HepG2 (cell line): ENCODE measurements around the gene CISD1. TPM values are rescaled to one million over a fixed set of nuclear protein-coding genes. Genes with fewer than 3 reads are reported as not detected.

Source experiments
- ATAC-seq: fragments of 200-7000 bp; cut with Tn5 transposase; 3 replicates; pipeline ENCODE4 v1.9.1; 2020; ENCODE audit warnings: mild to moderate bottlenecking, moderate library complexity
- BruUV-seq: library from RNA; stranded (reverse); fragments of 400-500 nt; replicated peaks from 2 replicates; lab custom pipeline; 2021; lab: Mats Ljungman, UMichigan
- CTCF ChIA-PET: fragments of 300-600 bp; formaldehyde crosslinking; extraction: SDS; loops from one replicate; lab custom pipeline; 2021; ENCODE audit warnings: low total read pairs, inconsistent platforms, low intra/inter-chr PET ratio; lab: Yijun Ruan, JAX
- POLR2A ChIA-PET: fragments of 350-600 bp; sonication (Branson Sonifier 250); formaldehyde crosslinking; loops from one replicate; lab custom pipeline; 2020; ENCODE audit warnings: antibody characterized with exemption, inconsistent platforms; lab: Yijun Ruan, JAX
- DNase-seq: peaks from one replicate; pipeline ENCODE4 v3.0.0-alpha.2; 2015; ENCODE audit warnings: low spot score
- FAIRE-seq: peaks from 3 replicates; lab custom pipeline; 2011; peaks lifted over from hg19 to GRCh38; lab: Jason Lieb, UNC
- H2AFZ ChIP-seq: one replicate; pipeline ENCODE4 v1.6.1; 2011; ENCODE audit warnings: low read length, inconsistent platforms
- H3K27ac ChIP-seq: fragments of 300-600 bp; 3 replicates; pipeline ENCODE4 v1.8.0; 2011; ENCODE audit warnings: mixed run types, mild to moderate bottlenecking, mixed read lengths, low read length, inconsistent platforms; ENCODE audit not compliant: insufficient read depth; ENCODE audit errors: extremely low read length
- H3K27me3 ChIP-seq, 2 experiments: fragments of 200-600 bp in 1 of 2; 2 replicates in 1 of 2; 3 replicates in 1 of 2; pipeline versions ENCODE4 v1.6.0 to v1.8.0; 2011; ENCODE audit warnings: low read length in 2 of 2, mild to moderate bottlenecking in 2 of 2, moderate library complexity in 2 of 2, inconsistent platforms in 1 of 2; ENCODE audit not compliant: insufficient read depth in 2 of 2, control insufficient read depth in 1 of 2
- H3K36me3 ChIP-seq, 2 experiments: fragments of 200-600 bp in 1 of 2; replicated peaks in 1 of 2; 2 replicates in 1 of 2; 3 replicates in 1 of 2; pipeline versions ENCODE4 v1.5.1 to v1.8.0; 2011; ENCODE audit warnings: low read length in 2 of 2, inconsistent platforms in 1 of 2; ENCODE audit not compliant: insufficient read depth in 2 of 2, control insufficient read depth in 1 of 2
- H3K4me1 ChIP-seq: 2 replicates; pipeline ENCODE4 v1.5.1; 2012; ENCODE audit warnings: low read length, inconsistent platforms; ENCODE audit not compliant: insufficient read depth
- H3K4me2 ChIP-seq: 2 replicates; pipeline ENCODE4 v1.6.0; 2011; ENCODE audit warnings: low read depth, low read length, inconsistent platforms
- H3K4me3 ChIP-seq, 3 experiments: fragments of 200-600 bp in 1 of 3; sonication (generic), shearing (Covaris generic) in 1 of 3; replicated peaks in 1 of 3; 2 replicates each; pipeline ENCODE4 v1.5.1; 2011 to 2016; ENCODE audit warnings: low read length in 3 of 3, inconsistent platforms in 2 of 3, low read depth in 2 of 3, mild to moderate bottlenecking in 2 of 3, control low read depth in 1 of 3, mixed read lengths in 1 of 3; ENCODE audit not compliant: insufficient read depth in 1 of 3
- H3K79me2 ChIP-seq: one replicate; pipeline ENCODE4 v1.6.1; 2011; ENCODE audit warnings: low read length, inconsistent platforms; ENCODE audit not compliant: insufficient read depth
- H3K9ac ChIP-seq: 2 replicates; pipeline ENCODE4 v1.6.0; 2011; ENCODE audit warnings: mild to moderate bottlenecking, low read depth, low read length, inconsistent platforms; ENCODE audit not compliant: insufficient read depth
- H3K9me3 ChIP-seq: 2 replicates; pipeline ENCODE4 v1.5.1; 2012; ENCODE audit warnings: mild to moderate bottlenecking, low read length
- H4K20me1 ChIP-seq: 2 replicates; pipeline ENCODE4 v1.6.0; 2011; ENCODE audit warnings: inconsistent platforms, mild to moderate bottlenecking, low read length, moderate library complexity; ENCODE audit not compliant: insufficient read depth
- ARID2 ChIP-seq: sonication (generic); formaldehyde crosslinking; IDR thresholded peaks from 2 replicates; pipeline ENCODE4 v1.8.1; 2022; ENCODE audit warnings: mild to moderate bottlenecking, missing genetic modification reagents, borderline replicate concordance
- ARID5B ChIP-seq: IDR thresholded peaks from 2 replicates; pipeline ENCODE4 v1.4.0; 2020; ENCODE audit warnings: mild to moderate bottlenecking, missing genetic modification reagents
- ELF3 ChIP-seq: IDR thresholded peaks from 2 replicates; pipeline ENCODE4 v1.6.1; 2016; ENCODE audit warnings: missing genetic modification reagents, missing compliant biosample characterization
- HDAC1 ChIP-seq: sonication (generic); formaldehyde crosslinking; IDR thresholded peaks from 2 replicates; pipeline ENCODE4 v1.5.1; 2020; ENCODE audit warnings: mild to moderate bottlenecking, missing genetic modification reagents
- MIXL1 ChIP-seq: IDR thresholded peaks from 2 replicates; pipeline ENCODE4 v1.6.1; 2016
- RXRA ChIP-seq: sonication (generic); formaldehyde crosslinking; IDR thresholded peaks from 2 replicates; pipeline ENCODE4 v1.5.1; 2020; ENCODE audit warnings: missing genetic modification reagents
- SAFB2 ChIP-seq: sonication (generic); formaldehyde crosslinking; IDR thresholded peaks from 2 replicates; pipeline ENCODE4 v1.5.1; 2020; ENCODE audit warnings: missing genetic modification reagents, low read depth, mild to moderate bottlenecking, borderline replicate concordance
- ZNF331 ChIP-seq: sonication (generic); formaldehyde crosslinking; IDR thresholded peaks from 2 replicates; pipeline ENCODE4 v1.4.0; 2020; ENCODE audit warnings: missing genetic modification reagents
- ZNF382 ChIP-seq: sonication (generic); formaldehyde crosslinking; IDR thresholded peaks from 2 replicates; pipeline ENCODE4 v1.5.0; 2020; ENCODE audit warnings: missing genetic modification reagents, mild to moderate bottlenecking, borderline replicate concordance
- ZNF563 ChIP-seq: sonication (generic); formaldehyde crosslinking; IDR thresholded peaks from 2 replicates; pipeline ENCODE4 v1.8.0; 2022; ENCODE audit warnings: mild to moderate bottlenecking, moderate library complexity, missing genetic modification reagents
- ZNF766 ChIP-seq: sonication (generic); formaldehyde crosslinking; IDR thresholded peaks from 2 replicates; pipeline ENCODE4 v1.5.0; 2020; ENCODE audit warnings: missing genetic modification reagents, borderline replicate concordance
- WGBS: methylation state at CpG from one replicate; pipeline ENCODE4 v1.1.6; 2017; ENCODE audit warnings: low lambda C conversion rate; 5-methylcytosine and 5-hydroxymethylcytosine counted together
- in situ Hi-C: cut with HindIII; loops from 2 replicates; pipeline ENCODE4 v1.10.0; 2017; ENCODE audit warnings: low pct_unique_long_range_greater_than_20kb; ENCODE audit not compliant: extremely low pct_ligation_motif_present
- intact Hi-C: fragments of 100-400 bp; cut with micrococcal nuclease; formaldehyde crosslinking; loops from one replicate; pipeline ENCODE4 v1.10.0; 2022; ENCODE audit not compliant: unreplicated experiment
- polyA plus RNA-seq, 8 experiments: library from polyadenylated mRNA; depleted of rRNA in 3 of 8; stranded (reverse) in 7 of 8; unstranded in 1 of 8; fragments of >200 nt; fragmentation: Illumina TruSeq in 4 of 8; extraction: Trizol in 4 of 8; gene quantifications; 2 replicates each; pipeline versions ENCODE4 v1.2.1 to v1.2.3, GENCODE V29; 2011 to 2016; ENCODE audit warnings: low read depth in 4 of 8, missing spikeins in 1 of 8, mixed read lengths in 1 of 8; ENCODE audit not compliant: insufficient read depth in 1 of 8
- total RNA-seq, 5 experiments: library from RNA; depleted of rRNA; stranded (reverse); fragments of >200 nt; fragmentation: Illumina TruSeq; extraction: Trizol; gene quantifications; 2 replicates each; pipeline ENCODE4 v1.2.3, GENCODE V29; 2016; ENCODE audit warnings: low read depth in 1 of 5
- TF ChIP-seq, protein P1 (sequence below): IDR thresholded peaks from 2 replicates; pipeline ENCODE4 v1.6.1; 2016; ENCODE audit warnings: control low read depth
- TF ChIP-seq, protein P2 (sequence below): IDR thresholded peaks from 2 replicates; pipeline ENCODE4 v1.6.1; 2016; ENCODE audit warnings: low read depth

CISD1 gene
- total and polyA plus RNA-seq, 2 of the 13 experiments (the other 11 are each of a cell fraction or from before 2014, with no cell fraction given) = 63.4 to 78.9 TPM

GRCh38 chr10:58330431-58330830, 61.5 kb downstream of the CISD1 start:
- ChIA-PET CTCF (no interaction called here), POLR2A (no interaction called here)
- Histone ChIP-seq H3K4me3 (no peak overlapping the region), H2AFZ (no peak overlapping the region), H3K79me2 (peaks cover 2% of the 10 kb centered on the region), H3K4me2 (no peak overlapping the region)
- FAIRE-seq (no peak), DNase-seq (no peak)
- 92% methylated on average over 1 of the region's 1 CpG for WGBS
- no TSS peak for BruUV-seq
- TF ChIP-seq ARID5B (CRISPR knock-in tag) (no peak), RXRA (CRISPR knock-in tag) (no peak), ZNF563 (CRISPR knock-in tag) (no peak), MIXL1 (no peak), ARID2 (no peak), ZNF766 (CRISPR knock-in tag) (no peak), ZNF382 (CRISPR knock-in tag) (no peak), HDAC1 (CRISPR knock-in tag) (no peak), ZNF331 (CRISPR knock-in tag) (no peak), SAFB2 (CRISPR knock-in tag) (no peak), ELF3 (CRISPR knock-in tag) (no peak)
- TF ChIP-seq, protein P1, sequence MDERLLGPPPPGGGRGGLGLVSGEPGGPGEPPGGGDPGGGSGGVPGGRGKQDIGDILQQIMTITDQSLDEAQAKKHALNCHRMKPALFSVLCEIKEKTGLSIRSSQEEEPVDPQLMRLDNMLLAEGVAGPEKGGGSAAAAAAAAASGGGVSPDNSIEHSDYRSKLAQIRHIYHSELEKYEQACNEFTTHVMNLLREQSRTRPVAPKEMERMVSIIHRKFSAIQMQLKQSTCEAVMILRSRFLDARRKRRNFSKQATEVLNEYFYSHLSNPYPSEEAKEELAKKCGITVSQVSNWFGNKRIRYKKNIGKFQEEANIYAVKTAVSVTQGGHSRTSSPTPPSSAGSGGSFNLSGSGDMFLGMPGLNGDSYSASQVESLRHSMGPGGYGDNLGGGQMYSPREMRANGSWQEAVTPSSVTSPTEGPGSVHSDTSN (CRISPR knock-in tag) = no peak
- TF ChIP-seq, protein P2, sequence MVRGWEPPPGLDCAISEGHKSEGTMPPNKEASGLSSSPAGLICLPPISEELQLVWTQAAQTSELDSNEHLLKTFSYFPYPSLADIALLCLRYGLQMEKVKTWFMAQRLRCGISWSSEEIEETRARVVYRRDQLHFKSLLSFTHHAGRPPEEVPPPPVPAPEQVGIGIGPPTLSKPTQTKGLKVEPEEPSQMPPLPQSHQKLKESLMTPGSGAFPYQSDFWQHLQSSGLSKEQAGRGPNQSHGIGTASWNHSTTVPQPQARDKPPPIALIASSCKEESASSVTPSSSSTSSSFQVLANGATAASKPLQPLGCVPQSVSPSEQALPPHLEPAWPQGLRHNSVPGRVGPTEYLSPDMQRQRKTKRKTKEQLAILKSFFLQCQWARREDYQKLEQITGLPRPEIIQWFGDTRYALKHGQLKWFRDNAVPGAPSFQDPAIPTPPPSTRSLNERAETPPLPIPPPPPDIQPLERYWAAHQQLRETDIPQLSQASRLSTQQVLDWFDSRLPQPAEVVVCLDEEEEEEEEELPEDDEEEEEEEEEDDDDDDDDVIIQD (CRISPR knock-in tag) = no peak
- TF ChIP-seq, all 625 proteins: peak for 0
- H3K9ac ChIP-seq = no peak overlapping the region
- no peaks in the 10 kb centered on the region for H4K20me1 ChIP-seq
- H3K36me3 ChIP-seq = no peaks in the 10 kb centered on the region
- H3K27me3 ChIP-seq = peaks cover 0 to 3% of the 10 kb centered on the region in 2 experiments; a peak in 1 of 5 replicates
- H3K9me3 ChIP-seq = no peaks in the 10 kb centered on the region
- peaks cover 7% of the 10 kb centered on the region; the same call in 1 of the 2 replicates for H3K4me1 ChIP-seq
- in situ Hi-C loops (no loop called here), intact Hi-C loops (no loop called here)
- ATAC-seq = no peak
- no peak overlapping the region for H3K27ac ChIP-seq
